Transverse colon (tissue), 3 donors: Measurements from ENCODE around the gene SLC19A1.

Experiments used
- CTCF ChIP-seq, 5 experiments: fragments of 200-600 bp in 3 of 5; fragments of 450-650 bp in 2 of 5; sonication (generic) in 3 of 5; IDR thresholded peaks; 1 replicate in 2 of 5; 2 replicates in 3 of 5; pipeline ENCODE4 v1.5.1; 2016 to 2017; ENCODE audit warnings: antibody characterized with exemption in 5 of 5, inconsistent platforms in 3 of 5, mild to moderate bottlenecking in 2 of 5, moderate library complexity in 1 of 5
- EP300 ChIP-seq: sonication (generic); formaldehyde crosslinking; IDR thresholded peaks from one replicate; pipeline ENCODE4 v1.6.1; 2017; ENCODE audit warnings: antibody characterized with exemption, low read depth
- POLR2A ChIP-seq: fragments of 450-650 bp; IDR thresholded peaks from one replicate; pipeline ENCODE4 v1.6.1; 2016; ENCODE audit warnings: antibody characterized with exemption, mild to moderate bottlenecking, moderate library complexity

GRCh38 chr21:45480701-45481500 lies 61.3 kb downstream of the SLC19A1 start:
- TF ChIP-seq CTCF (IDR thresholded peaks at IDR 0.05) (no peak), POLR2A (no peak), EP300 (no peak)
